ENCODE measurements around the gene AFAP1.
"Not testable (repeated sequence)": the region's sequence is repeated elsewhere in the genome, so short reads cannot be mapped to it uniquely, and the experiment has no call there.

The AFAP1 gene

DNA sequence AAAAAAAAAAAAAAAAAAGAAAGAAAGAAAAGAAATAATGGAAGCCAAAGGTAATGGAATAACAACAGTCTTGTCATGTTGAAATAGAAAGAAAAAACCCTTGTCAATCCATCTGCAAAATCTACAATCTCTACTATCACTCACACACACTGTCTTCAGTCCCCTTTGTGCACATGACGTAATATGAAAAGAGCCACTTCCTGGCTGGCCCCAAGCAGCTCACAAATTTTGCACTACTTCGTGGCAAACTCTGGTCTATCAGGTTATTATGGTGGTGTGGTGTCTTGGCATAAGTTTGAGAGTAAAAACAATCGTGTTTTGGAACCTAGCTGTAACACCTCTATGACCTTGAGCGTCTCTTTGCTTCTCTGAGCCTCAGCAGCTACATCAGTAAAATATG is 8.3 kb upstream of the AFAP1 start:
- TF ChIP-seq, protein P1, sequence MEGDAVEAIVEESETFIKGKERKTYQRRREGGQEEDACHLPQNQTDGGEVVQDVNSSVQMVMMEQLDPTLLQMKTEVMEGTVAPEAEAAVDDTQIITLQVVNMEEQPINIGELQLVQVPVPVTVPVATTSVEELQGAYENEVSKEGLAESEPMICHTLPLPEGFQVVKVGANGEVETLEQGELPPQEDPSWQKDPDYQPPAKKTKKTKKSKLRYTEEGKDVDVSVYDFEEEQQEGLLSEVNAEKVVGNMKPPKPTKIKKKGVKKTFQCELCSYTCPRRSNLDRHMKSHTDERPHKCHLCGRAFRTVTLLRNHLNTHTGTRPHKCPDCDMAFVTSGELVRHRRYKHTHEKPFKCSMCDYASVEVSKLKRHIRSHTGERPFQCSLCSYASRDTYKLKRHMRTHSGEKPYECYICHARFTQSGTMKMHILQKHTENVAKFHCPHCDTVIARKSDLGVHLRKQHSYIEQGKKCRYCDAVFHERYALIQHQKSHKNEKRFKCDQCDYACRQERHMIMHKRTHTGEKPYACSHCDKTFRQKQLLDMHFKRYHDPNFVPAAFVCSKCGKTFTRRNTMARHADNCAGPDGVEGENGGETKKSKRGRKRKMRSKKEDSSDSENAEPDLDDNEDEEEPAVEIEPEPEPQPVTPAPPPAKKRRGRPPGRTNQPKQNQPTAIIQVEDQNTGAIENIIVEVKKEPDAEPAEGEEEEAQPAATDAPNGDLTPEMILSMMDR (IDR thresholded peaks at IDR 0.05; ENCODE audit: low read depth, low read length) = no peak
- DNase-seq (ENCODE audit: low read depth in 2 of 2) = no peak
- H3K4me3 ChIP-seq (replicated peaks in 1 of 2; ENCODE audit: low read depth in 2 of 2, low read length in 2 of 2) = no peak overlapping the region

DNA sequence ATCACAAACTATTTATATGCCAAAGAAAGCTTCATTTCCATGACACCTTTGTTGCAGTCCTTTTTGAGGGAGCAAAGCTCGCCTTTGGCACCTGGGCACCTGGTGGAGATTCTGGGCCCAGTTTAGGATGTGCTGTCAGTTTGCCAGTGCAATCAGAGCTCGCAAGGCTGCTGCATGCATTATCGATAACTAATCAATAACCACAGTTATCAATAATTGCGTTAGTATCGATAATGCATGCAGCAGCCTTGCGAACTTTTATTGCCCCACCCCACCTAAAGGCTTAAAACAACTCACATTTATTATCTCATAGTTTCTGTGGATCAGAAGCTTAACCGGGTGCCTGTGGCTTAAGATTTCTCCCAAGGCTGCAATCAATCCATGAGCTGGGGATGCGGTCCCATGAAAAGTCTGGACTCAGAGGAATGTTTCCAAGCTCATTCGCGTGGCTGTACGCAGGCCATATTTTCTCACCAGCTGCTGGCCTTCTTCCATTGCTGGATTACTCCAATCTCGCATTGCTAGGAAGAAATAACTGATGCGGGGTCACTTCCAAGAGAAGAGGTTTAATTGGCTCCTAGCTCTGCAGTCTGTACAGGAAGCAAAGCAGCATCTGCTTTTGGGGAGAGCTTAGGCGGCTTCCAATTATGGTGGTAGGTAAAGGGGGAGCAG is 6.2 kb upstream of the AFAP1 start:
- peak in 1 of 2 donors; percentile 77 for DNase-seq (ENCODE audit: low read depth in 2 of 2)
- no peak overlapping the region for H3K4me3 ChIP-seq (replicated peaks in 1 of 2; ENCODE audit: low read depth in 2 of 2, low read length in 2 of 2)
- TF ChIP-seq, protein P1 (IDR thresholded peaks at IDR 0.05; ENCODE audit: low read depth, low read length) = no peak

DNA sequence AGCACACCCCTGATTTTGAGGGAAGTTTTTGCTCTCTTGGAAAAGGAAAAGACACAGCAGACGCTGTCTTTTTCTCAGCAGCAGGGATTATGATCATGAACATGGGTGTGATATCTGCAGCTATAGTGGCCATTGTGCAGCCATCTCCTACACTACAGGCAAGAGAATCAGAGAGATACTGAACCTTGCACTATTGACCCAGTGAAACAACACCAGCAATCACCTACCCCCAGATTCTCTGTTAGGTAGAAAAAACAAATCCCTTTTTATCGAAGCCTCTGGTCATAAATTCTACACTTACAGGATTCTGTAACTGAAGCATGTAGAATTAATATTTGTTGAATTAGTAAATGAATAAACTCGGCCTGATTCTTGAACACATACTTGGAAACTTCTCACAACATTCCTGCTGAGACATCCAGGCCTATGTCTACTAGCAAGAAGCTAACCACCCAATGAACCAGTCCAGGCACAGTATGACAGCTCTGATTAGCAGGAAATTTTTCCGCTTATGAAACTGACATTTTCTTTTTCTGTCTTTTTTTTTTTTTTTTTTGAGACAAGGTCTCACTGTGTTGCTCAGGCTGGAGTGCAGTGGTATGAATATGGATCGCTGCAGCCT is 5.0 kb upstream of the AFAP1 start:
- TF ChIP-seq, protein P1 (IDR thresholded peaks at IDR 0.05; ENCODE audit: low read depth, low read length) = no peak
- no peak overlapping the region for H3K4me3 ChIP-seq (replicated peaks in 1 of 2; ENCODE audit: low read depth in 2 of 2, low read length in 2 of 2)
- no peak for DNase-seq (ENCODE audit: low read depth in 2 of 2)

DNA sequence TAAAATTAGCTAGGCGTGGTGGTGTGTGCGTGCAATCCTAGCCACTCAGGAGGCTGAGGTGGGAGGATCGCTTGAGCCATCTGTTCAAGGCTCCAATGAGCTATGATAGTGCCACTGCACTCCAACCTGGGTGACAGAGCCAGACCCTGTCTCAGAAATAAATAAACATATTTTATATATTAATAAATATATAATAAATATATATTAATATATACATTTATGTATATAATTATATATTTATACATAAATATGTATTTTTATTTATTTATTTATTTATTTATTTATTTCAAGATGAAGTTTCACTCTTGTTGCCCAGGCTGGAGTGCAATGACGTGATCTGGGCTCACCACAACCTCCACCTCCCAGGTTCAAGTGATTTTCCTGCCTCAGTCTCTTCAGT is 4.0 kb upstream of the AFAP1 start:
- DNase-seq (ENCODE audit: low read depth in 2 of 2); H3K4me3 ChIP-seq (replicated peaks in 1 of 2; ENCODE audit: low read depth in 2 of 2, low read length in 2 of 2): not testable (repeated sequence)

DNA sequence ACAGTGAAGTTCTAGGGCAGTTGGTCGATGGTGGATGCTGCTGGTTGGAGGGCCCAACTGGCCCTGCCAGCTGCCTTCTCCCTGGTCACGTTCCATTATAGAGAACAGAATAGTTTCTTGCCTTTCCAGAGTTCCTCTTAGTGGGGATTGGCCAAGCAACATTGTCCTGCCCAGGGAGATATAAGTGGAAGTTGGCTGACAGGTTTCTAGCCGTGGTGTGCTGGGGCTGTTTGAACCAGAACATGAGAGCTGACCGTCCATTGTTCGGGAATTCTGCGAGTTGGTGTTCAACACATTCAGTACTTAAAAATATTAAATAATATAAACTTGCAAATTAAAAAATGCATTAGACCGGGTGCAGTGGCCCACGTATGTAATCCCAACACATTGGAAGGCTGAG is 3.5 kb upstream of the AFAP1 start:
- TF ChIP-seq, protein P1 (IDR thresholded peaks at IDR 0.05; ENCODE audit: low read depth, low read length) = no peak
- no peak for DNase-seq (ENCODE audit: low read depth in 2 of 2)
- no peak overlapping the region for H3K4me3 ChIP-seq (replicated peaks in 1 of 2; ENCODE audit: low read depth in 2 of 2, low read length in 2 of 2)

DNA sequence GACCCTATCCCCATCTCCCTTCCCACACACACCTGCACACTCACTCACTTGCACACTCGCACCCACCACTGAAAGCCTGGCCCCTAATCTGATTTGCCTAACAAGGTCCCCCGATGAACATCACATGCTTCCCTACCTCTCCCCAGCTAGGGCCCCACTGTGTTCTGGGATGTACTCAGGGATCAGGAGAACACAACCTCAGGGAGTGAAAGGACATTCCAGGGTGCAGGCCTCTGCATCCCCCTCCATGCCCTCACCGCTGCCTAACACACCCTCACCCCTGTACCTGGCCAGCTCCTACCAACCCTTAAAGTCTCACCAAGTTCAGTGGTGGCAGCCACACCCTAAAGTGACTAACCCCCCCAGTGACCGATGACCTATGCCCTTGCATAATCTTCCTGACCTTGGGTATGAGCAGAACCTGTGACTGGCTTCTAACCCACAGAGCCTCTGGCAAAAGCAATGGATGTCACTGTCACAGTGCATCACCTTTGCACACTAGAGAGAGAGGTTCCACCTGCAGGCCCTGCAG is 2.4 kb upstream of the AFAP1 start:
- TF ChIP-seq, protein P1 (IDR thresholded peaks at IDR 0.05; ENCODE audit: low read depth, low read length) = no peak
- no peak for DNase-seq (ENCODE audit: low read depth in 2 of 2)
- H3K4me3 ChIP-seq (replicated peaks in 1 of 2; ENCODE audit: low read depth in 2 of 2, low read length in 2 of 2) = no peak overlapping the region

DNA sequence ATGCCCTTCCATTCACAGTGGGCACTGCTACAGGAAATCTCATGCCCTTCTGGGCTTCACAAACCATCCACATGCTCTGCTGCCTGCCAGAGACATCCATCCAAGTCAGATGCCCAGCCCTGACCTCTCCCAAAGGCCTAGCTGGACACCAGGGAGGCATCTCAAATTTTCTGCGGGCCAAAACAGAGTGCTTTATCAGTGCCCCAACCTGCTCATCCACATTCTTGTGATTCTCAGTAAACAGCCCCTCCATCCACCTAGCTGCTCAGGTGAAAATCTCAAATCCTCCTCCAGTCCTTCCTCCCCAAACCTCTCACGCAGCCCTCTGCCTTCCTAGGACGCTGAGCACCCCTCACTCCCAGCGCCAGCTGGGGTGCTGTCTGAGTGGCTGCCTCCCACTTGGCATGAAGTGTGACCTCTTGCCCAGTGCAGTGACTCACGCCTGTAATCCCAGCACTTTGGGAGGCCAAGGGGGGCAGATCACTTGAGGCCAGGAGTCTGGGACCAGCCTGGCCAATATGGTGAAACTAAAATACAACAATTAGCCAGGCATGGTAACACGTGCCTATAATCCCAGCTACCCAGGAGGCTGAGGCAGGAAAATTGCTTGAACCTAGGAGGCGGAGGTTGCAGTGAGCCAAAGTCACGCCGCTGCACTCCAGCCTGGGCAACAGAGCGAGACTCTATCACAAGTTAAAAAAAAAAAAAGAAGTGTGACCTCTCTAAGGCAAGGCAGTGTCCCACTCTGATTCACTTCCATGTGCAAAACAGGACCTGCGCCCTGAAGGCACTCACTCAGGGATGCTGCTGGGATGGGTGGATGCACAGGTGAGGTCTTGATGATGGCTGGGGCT is 1.7 kb upstream of the AFAP1 start:
- H3K4me3 ChIP-seq (replicated peaks in 1 of 2; ENCODE audit: low read depth in 2 of 2, low read length in 2 of 2) = no peak overlapping the region
- DNase-seq (ENCODE audit: low read depth in 2 of 2) = no peak
- TF ChIP-seq, protein P1 (IDR thresholded peaks at IDR 0.05; ENCODE audit: low read depth, low read length) = no peak
